ENCODE measurements around the gene NUCB2. TPM values are rescaled to one million over a fixed set of nuclear protein-coding genes. Genes with fewer than 3 reads are reported as not detected.

NUCB2 gene
- total and polyA plus RNA-seq, 12 donors = 78.8 to 175 (median 106) TPM

GRCh38 chr11:17351510-17352176 is 75.1 kb downstream of the NUCB2 start, which contains the start of gene NCR3LG1:
Gene NCR3LG1 (plus strand): TSS chr11:17351800. CDS start chr11:17351970, 170 bp downstream.
- intact Hi-C loops (cut with DNase I) = loop anchor here in 2 of 10 donors (5.0 kb wide), 2 partner anchors 74 to 119 kb away; partner anchors contain the start of gene NUCB2 (in 2 of the 2)

GRCh38 chr11:17352950-17353820 is 76.6 kb downstream of the NUCB2 start:
- peaks cover 0 to 4% (median 0%) of the 10 kb centered on the region in 7 donors for H3K27me3 ChIP-seq
- peaks cover 0 to 34% (median 16%) of the 10 kb centered on the region in 9 donors for H3K4me1 ChIP-seq
- peak overlapping the region; percentile 68 to 89 (median 83) for H3K27ac ChIP-seq
- peak overlapping the region; percentile 50 to 77 (median 71) for H3K4me3 ChIP-seq
- ATAC-seq (peak; percentile 82 to 90 (median 85)), DNase-seq (peak; percentile 72 to 76)
- WGBS, 2 donors = 0% methylated on average over 68 to 69 of the region's 69 CpGs
- no peaks in the 10 kb centered on the region for H3K36me3 ChIP-seq
- intact Hi-C loops (cut with DNase I) = loop anchor here in 2 of 10 donors (5.0 kb wide), 2 partner anchors 76 to 121 kb away; partner anchors contain the start of gene NUCB2 (in 2 of the 2)
- H3K9me3 ChIP-seq = no peaks in the 10 kb centered on the region
- no peak for TF ChIP-seq CTCF (IDR thresholded peaks at IDR 0.05)

More at GRCh38 chr11:17351510-17352176, 75.1 kb downstream of the NUCB2 start, which contains the start of gene NCR3LG1:
- Histone ChIP-seq H3K9me3 (no peaks in the 10 kb centered on the region), H3K27me3 (peaks cover 0 to 4% (median 0%) of the 10 kb centered on the region in 7 donors), H3K36me3 (no peaks in the 10 kb centered on the region), H3K27ac (peak within 1 kb of the TSS in 5 of 10 donors; percentile 35 to 89 (median 51)), H3K4me1 (peaks cover 0 to 34% (median 16%) of the 10 kb centered on the region in 9 donors), H3K4me3 (peak within 1 kb of the TSS; percentile 50 to 77 (median 71))
- no peak for TF ChIP-seq CTCF (IDR thresholded peaks at IDR 0.05)
- ATAC-seq (peak; percentile 24 to 77 (median 53)), DNase-seq (peak; percentile 33 to 44)
- 1% methylated on average over 53 to 61 of the region's 61 CpGs for WGBS, 2 donors

- peak overlapping the region; percentile 50 to 77 (median 71) for H3K4me3 ChIP-seq
- ATAC-seq (no peak), DNase-seq (no peak)
- no peaks in the 10 kb centered on the region for H3K36me3 ChIP-seq
- H3K27ac ChIP-seq = peak overlapping the region in 9 of 10 donors; percentile 70 to 89 (median 83)
- 6 to 7% methylated on average over 15 of the region's 15 CpGs for WGBS, 2 donors
- TF ChIP-seq CTCF (IDR thresholded peaks at IDR 0.05) = no peak
- intact Hi-C loops (cut with DNase I) = loop anchor here in 2 of 10 donors (5.0 kb wide), 2 partner anchors 77 to 122 kb away; partner anchors contain the start of gene NUCB2 (in 2 of the 2)
- peaks cover 0 to 34% (median 16%) of the 10 kb centered on the region in 9 donors for H3K4me1 ChIP-seq
- peaks cover 0 to 1% (median 0%) of the 10 kb centered on the region in 11 donors for H3K9me3 ChIP-seq
- H3K27me3 ChIP-seq = peaks cover 0 to 4% (median 0%) of the 10 kb centered on the region in 7 donors
These were observed 77.5 kb downstream of the NUCB2 start for GRCh38 chr11:17353821-17354600.

All from heart right ventricle (tissue), 16 donors.